GM12864 (cell line): ENCODE measurements around the gene CCDC33.
A peak's percentile ranks its signal among the peaks of the same experiment; 100 is the strongest.

Source experiments
- DNase-seq: peaks from one replicate; pipeline ENCODE4 v3.0.0-alpha.2; 2011; ENCODE audit warnings: low read depth
- H3K4me3 ChIP-seq: 2 replicates; pipeline ENCODE4 v1.5.1; 2011; ENCODE audit warnings: mild to moderate bottlenecking, low read depth, low read length, control low read depth
- TF ChIP-seq, protein P1 (sequence below): IDR thresholded peaks from 2 replicates; pipeline ENCODE4 v1.5.1; 2011; ENCODE audit warnings: low read depth, mild to moderate bottlenecking, moderate library complexity, low read length, control low read depth, inconsistent platforms; ENCODE audit errors: missing control alignments

The CCDC33 gene

DNA sequence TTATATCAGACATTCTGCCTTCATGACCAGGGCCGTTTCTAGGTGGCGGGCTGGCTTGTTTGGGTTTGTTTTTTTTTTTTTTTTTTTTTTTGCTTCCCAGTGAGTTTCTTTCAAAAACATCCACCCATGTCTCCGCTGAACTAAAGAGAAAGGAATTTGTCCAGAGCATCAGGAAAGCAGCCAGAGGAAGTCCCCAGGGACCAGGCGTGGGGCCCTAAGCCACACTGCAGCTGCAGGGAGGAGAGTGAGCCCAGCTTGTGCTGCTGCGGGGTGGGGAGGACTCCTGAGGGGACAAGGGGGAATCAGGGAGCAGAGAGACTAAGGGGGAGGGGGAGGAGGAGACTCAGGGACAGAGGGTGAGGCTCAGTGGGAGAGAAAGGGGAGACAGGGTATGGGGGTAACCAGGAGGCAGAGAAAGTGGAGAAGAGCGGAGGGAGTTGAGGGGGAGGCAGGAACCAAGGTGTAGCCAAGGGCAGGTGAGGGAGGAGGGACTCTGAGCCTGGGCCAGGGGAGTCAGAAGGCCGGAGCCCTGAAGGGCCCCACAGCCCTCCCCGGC lies 81.8 kb downstream of the CCDC33 start:
- TF ChIP-seq, protein P1, sequence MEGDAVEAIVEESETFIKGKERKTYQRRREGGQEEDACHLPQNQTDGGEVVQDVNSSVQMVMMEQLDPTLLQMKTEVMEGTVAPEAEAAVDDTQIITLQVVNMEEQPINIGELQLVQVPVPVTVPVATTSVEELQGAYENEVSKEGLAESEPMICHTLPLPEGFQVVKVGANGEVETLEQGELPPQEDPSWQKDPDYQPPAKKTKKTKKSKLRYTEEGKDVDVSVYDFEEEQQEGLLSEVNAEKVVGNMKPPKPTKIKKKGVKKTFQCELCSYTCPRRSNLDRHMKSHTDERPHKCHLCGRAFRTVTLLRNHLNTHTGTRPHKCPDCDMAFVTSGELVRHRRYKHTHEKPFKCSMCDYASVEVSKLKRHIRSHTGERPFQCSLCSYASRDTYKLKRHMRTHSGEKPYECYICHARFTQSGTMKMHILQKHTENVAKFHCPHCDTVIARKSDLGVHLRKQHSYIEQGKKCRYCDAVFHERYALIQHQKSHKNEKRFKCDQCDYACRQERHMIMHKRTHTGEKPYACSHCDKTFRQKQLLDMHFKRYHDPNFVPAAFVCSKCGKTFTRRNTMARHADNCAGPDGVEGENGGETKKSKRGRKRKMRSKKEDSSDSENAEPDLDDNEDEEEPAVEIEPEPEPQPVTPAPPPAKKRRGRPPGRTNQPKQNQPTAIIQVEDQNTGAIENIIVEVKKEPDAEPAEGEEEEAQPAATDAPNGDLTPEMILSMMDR, result no peak
- H3K4me3 ChIP-seq, result no peak overlapping the region
- no peak for DNase-seq

DNA sequence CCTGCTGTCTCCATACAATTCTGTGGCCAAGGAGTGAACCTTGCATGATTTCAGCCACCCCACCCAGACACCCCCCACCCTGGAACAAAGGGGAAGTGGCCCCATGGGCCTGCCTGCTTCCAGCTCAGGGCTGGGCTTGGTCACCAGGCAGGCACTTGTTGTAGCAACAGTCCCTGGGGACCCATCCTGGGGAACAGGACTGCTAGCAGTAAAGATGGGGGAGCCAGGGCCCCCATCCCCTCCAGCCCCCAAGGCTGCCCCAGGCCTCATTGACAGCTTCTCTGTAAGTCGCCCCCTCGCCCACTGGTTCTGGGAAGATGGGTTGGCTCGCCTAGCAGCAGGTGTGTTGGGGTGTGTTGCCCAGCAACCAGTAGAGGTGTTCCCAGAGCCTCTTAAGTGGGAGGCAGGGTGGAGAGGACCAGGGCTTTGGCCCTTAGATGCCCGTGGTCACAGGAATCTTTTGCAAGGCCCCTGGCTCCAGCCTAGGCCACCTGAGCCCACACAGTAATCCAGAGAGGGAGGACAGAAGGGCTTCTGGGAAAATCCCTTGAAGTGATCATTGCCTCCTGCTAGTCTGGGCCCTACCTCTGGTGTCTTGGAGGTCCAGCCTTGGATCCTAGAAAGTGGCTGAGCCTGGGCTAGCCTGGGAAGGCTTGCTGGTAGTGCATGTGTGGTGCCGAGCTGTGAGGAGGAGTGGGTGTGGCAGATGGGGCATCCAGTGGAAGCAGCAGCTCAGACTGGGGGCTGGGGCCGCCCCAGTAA lies 82.4 kb downstream of the CCDC33 start:
- H3K4me3 ChIP-seq, result no peak overlapping the region
- TF ChIP-seq, protein P1, result no peak
- DNase-seq, result no peak

DNA sequence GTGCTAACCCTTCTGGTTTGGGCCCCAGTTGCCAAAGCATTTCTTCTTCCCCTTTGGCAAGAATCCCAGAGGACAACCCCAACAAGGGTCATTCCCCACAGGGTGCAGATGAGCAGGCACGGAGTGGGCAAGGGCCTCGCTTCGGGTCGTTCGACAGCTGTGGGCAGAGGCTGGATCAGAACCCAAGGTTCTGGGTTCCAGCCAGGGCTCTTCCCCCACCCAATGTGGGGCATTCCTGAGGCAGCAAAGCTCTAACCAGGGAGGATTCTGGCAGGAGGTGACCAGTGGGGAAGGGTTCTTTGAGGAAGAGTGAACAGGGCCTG lies 83.0 kb downstream of the CCDC33 start:
- H3K4me3 ChIP-seq, result no peak overlapping the region
- no peak for DNase-seq
- TF ChIP-seq, protein P1, result no peak

DNA sequence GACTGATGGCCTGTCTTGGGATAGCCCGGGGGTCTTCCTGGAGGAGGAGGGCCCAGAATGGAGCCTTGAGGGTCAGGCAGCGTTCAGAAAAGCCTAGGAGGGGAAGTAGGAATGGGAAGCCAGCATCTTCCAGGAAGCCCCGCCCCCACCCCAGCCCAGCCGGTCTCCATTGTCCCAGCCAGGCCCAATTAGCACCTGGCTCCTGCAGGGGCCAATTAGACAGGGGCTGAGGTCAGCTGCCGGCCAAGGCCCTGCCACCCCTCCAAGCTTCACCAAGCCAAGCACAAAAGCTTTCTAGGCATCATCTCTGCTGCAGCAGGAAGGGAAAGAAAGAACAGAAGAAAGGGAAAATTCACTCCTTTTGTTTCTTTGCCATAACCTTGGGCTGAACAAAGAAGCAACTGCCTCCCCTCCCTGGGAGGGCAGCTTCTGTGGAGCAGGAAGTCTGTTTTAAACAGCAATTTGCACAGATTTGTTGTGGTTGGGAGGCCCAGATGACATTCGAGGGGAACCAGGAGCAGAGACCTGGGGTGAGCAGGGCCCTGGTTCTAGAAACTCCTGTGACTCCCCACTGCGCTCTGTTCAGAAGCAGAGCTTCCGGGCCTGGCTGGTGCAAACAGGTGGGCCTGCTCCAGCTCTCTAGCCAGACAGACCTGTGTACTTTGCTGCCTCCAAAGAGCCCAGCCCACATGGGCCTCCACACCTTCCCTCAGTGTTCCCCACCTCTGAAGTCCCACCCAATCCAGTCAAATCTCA lies 83.6 kb downstream of the CCDC33 start:
- no peak overlapping the region for H3K4me3 ChIP-seq
- TF ChIP-seq, protein P1, result no peak
- no peak for DNase-seq

DNA sequence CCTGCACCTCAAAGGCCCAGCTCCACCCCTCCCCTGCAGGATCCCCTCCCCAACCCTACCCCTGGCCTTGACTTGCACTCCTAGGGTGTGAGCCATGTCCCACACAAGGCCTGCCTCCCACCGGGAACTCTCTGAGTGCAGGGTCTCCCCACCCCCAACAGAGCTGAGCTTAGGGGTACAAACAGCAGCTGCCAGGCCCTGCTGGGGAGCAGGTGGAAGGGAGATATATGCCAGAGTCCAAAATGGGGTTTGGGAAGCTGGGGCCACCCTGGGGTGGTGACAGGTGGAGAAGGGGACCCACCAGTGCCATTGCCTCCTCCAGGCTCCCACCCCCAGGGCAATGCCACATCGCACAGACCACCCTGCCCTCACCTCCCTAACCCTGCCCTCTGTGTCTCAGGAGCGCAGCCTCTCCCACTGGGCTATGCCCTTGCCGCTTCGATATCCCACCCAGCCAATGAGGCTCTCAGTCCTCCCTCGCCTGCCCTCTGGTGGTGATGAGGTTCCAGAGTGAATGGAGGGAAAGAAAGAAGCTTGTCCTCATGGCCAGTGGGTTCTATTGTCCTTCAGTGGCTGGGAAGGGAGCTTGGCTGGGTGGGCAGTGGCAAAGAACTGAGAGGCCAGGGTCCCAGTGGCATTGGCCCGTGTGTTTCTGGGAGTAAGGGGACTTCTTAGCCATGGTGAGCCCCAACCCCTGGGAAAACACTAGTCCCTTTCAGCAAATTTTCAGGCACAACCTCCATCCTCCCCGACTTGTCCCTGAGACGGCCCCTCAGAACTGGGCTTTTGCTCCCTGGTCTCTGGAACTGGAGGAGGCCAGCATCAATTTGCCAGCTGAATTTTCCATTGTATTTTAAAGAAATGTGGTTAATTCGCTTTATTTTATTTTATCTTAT lies 84.5 kb downstream of the CCDC33 start:
- H3K4me3 ChIP-seq, result no peak overlapping the region
- no peak for DNase-seq
- TF ChIP-seq, protein P1, result peak; percentile 72

DNA sequence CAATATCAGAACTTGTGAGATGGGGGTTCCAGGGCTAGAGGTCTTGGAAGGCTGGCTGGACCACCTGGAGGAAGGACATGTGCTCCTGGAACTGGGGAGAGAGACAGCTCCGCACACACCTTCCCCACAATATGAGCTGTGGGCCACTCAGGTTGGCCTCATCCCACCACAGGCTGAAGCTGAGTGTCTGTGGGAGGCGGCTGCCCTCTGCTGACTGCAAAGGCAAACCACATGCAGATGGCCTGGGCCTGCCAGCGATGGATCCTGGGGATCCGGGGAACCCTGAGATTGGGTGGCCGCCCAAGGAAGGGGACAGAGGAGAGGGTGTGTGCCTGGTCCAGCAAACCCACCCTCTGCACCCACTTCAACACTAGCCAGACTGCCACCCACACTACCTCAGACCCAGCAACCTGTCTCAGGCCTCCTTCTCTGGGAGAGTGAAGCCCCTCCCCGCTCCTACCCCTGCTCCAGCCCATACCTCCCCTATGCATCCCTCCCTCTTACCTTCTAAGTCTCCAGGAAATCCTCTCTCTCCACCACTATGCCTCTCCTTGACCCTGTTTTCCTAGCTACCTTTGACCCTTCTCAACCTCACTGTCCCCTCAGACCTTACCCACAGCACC lies 86.5 kb downstream of the CCDC33 start:
- TF ChIP-seq, protein P1, result peak; percentile 95
- peak; percentile 25 for DNase-seq
- no peak overlapping the region for H3K4me3 ChIP-seq
